HG02588 (cell line): ENCODE data around the gene SOCS7.
"Not testable (repeated sequence)": the region's sequence is repeated elsewhere in the genome, so short reads cannot be mapped to it uniquely, and the experiment has no call there.

ENCODE experiments used
- ATAC-seq: cut with Tn5 transposase; IDR thresholded peaks from one replicate; pipeline ENCODE4 v1.9.1; 2021; ENCODE audit warnings: mild to moderate bottlenecking, moderate library complexity; ENCODE audit not compliant: unreplicated experiment

SOCS7 gene

DNA sequence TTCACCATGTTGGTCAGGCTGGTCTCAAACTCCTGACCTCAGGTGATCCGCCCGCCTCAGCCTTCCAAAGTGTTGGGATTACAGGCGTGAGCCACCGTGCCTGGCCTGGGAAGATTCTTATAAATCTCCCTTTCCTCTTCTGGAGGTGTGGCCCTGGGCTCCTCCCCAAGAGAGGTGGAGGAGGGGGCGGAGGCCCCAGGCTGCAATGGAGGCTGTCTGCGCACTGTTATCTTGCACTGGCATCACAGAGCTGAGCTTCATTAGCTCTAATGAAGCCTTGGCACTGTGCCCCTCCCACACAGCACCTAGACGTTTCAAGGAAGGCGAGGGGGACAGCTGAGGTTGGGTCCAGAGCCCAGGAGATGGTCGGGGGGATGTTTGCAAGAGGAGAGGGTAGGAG lies 84.2 kb downstream of the SOCS7 start:
- ATAC-seq: no peak

DNA sequence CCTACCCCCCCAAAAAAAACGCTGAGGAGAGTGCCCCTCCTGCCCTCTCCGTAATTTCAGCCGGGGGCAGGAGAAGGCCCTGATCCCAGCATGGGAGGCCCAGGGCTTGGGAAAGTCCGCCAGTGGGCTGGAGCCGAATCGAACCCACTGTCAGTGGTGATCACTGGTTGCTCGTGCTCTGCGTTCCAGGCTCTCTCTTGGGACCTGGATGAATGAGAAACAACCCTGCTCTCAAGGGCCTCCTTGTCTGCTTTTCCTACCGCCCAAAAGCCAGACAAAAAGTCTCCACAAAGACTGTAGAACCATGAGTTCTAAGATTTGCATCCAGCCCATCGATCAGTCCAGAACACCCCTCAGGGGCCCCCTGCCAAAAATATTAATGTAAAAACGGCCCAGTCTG lies 84.7 kb downstream of the SOCS7 start:
- no peak for ATAC-seq

DNA sequence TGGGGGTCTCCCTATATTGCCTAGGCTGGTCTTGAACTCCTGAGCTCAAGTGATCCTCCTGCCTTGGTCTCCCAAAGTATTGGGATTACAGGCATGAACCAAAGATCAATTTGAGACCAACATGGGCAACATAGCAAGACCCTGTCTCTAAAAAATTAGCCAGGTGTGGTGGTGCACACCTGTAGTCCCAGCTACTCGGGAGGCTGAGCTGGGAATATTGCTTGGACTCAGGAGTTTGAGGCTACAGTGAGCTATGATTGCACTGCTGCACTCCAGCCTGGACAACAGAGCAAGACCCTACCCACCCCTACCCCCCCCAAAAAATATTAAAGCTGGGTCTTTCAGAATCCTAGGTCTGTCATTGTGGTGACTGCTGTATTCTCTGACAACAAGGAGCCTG lies 85.7 kb downstream of the SOCS7 start:
- not testable (repeated sequence) for ATAC-seq

DNA sequence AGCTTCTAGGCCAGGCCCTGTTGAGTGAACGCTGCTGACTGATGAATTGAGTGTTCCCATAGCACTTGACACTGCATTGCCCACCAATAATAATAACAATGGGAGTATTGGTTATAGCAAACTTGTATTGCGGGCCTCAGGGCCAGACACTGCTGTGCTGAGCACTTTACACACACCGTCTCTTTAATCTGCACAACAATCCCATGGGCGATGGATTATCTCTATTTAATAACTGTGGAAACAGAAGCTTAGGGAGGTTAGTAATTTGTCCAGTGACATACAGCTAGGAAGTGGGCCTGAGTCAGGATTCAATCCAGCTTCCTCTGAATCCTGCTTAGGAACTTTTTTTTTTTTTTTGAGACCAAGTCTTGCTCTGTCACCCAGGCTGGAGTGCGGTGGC lies 87.8 kb downstream of the SOCS7 start:
- no peak for ATAC-seq

DNA sequence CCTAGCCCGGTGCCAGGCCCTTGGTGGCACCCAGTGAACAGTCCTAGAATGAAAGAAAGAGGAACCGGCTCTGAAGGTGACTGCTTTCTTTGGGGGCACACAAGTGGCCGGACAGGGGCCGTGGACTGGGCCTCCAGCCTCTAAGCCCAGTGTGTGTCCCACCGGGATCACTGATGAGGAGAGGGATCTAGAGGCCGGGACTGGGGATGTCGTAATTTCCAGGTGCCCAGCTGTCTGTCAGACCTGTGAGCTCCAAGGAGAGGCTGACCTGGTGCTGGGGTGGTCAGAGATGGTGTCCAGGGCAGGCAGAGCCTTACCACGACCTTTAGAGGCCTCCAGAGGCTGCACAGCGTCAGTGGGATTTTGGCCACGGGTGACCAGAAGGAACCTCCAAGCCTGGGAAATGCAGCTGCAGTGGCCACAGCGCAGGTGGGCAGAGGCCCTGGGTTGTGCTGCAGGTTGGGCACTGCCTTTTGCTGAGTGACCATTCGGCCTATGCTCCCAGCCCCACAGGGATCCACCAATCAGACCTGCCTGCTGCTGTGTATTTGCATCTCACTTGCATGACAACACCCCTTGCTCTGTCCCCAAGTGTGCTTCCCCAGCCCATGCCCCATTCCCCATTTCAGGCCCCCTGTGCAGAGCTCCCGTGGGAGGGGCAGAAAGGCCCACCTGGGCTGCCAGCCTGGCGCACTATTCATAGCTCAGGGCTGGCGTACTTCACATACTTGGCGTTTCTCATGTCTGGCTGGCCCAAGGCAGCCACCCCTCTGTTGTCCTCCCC lies 89.2 kb downstream of the SOCS7 start:
- ATAC-seq: no peak

DNA sequence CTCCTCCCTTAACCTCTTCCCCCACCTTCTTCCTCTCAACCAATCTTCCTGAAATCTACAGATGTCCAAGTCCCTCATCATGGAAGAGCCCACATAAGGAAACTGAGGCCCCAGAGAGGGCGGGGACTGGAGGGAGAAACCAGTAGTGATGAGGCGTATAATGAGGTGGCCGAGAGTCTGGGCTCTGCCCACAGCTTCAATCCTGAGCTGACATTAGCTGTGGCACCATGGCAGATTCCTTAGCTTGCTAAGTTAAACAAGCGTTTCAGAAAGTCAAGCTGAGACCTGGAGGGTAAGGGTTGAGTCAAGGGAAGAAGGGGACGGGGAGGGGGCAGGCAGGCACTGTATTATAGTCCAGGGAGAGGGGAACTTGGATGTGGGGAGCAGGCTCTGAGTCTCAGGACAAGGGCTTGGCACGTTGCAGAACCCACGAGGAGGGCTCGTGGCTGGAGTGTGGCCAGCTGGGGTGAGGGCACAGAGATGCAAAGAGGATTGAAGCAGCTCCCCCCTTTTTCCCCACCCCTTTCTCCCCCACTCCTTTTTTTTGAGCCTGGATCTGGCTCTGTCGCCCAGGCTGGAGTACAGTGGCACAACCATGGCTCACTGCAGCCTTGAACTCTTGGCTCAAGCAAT lies 89.9 kb downstream of the SOCS7 start:
- no peak for ATAC-seq

GRCh38 chr17:38442548-38442947 lies 90.9 kb downstream of the SOCS7 start:
- no peak for ATAC-seq

GRCh38 chr17:38443356-38444031 lies 91.8 kb downstream of the SOCS7 start:
- ATAC-seq: peak; percentile 31

DNA sequence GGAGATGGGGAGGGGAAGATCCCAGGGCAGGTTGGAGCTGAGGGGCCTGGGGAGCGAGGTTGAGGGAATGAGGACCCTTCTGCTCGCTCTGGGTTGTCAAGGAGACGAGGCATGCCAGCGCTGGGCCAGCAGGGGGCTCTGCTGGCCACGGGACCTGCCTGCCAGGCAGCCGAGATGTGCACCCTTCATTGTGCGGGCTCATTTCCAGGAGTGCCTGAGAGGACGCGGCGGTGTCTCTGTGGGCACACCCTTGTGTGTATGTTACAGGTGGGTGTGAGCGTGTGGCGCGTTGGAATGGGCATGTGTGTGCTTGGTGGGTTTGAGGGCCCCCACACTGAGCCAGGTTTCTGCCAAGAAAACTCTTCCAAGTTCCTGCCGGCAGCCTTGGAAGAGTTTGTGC lies 92.5 kb downstream of the SOCS7 start:
- ATAC-seq: peak; percentile 51

DNA sequence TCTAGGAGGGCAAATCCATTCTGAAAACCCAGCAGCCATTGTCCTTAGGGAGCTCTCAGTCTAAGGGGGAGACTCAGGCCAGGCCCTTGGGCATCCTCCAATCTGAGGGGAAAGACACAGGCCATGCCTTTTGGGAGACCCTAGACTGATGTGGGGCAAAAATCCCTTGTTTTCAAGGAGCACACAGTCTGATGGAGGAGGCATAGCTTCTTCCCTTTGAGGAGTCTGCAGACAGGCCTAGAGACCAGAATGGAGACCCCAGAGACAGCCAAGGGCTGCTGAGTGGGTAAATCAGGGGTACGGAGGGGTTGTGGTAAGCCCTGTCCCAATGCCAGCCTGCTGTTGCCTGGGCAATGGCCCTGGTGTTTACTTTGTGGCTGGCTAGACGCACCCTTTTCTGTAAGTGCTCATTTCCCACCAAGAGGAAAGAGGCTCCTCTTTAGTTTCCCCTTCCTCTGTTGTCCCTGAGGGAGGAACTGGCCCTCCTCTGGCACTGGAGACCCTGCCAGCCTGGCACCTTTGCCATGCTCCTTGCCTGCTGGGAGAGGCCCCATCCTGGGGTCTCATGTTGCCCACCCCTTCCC lies 96.0 kb downstream of the SOCS7 start:
- no peak for ATAC-seq

GRCh38 chr17:38448208-38448771 lies 96.6 kb downstream of the SOCS7 start:
- ATAC-seq: no peak

- no peak for ATAC-seq
Measured at GRCh38 chr17:38449364-38449763, 97.7 kb downstream of the SOCS7 start.

GRCh38 chr17:38450557-38451029 lies 98.9 kb downstream of the SOCS7 start:
- no peak for ATAC-seq

DNA sequence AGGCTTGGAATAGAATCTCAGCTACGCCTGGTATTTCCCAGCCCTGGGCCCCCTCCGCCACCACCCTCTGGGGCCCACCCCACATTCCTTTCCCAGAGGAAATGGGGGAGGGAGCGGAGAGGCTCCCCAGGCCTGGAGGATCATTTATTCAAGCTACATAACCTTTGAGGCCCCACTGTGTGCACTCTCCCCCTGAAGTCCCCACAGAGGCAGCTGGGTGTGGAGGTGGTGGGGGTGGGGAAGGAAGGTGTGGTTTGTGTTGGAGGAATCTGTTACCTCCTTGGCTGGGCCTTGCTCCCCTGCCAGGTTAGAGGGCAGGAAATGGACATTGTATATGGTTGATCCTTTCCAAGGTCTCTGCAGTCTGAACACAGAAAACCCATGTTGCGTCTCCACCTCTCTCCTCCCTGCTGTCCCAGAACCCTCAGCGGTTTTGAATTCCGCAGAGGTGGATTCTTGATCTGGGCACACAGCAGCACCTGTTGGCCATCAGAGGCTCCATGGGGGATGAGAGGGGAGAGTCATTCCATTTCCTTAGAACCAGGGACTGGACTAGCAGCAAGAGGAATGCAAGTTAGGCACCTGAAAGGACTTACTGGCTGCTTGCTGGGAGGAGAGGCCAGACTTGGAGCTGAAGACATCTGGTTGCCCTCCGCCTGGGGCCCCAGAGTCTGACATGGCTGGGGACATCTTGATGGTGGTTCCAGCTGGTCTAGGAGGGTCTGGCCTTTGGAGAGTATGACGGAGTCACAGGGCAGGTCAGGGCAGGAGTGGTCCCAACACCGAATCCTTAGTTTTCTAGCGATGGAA lies 99.6 kb downstream of the SOCS7 start:
- ATAC-seq: no peak

GRCh38 chr17:38451840-38452529 lies 100.3 kb downstream of the SOCS7 start:
- no peak for ATAC-seq

DNA sequence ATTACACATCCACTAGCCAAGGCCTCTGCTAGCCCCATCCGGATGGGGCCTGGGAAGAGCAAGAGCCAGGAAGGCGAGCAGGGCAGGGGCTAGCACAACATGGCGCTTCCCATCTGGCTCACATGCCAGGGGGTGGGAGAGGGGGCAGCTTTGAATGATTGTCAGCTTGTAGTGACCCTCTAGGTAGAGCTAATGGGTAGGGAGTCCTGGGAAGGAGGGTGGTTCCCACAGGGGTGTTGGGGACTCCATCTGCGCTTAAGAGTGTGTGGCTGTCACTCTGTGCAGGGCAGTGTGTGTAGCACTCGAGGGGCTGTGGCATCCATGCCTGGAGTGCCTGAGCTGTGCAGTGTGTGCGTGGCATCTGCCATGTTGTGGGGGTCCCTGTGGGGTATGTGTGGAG lies 101.1 kb downstream of the SOCS7 start:
- no peak for ATAC-seq

GRCh38 chr17:38453951-38454421 lies 102.3 kb downstream of the SOCS7 start:
- no peak for ATAC-seq

DNA sequence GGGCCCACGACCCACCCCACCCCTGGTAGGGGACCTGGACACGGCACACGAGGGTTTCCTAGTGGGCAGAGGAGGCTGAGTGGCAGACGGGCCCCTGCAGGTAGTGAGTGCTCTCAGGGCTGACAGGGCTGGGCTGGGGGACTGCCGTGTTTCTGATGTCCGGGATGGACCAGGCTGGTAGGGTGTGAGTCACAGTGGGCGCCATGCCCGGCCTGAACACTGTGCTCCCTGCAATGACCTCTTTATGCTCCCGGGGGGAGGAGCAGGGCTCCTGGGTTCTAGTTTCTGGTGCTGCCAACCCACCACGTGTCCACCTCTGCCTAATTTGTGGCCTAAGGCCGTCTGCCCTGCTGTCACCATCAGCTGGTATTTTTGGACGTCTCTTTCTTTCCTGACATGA lies 102.9 kb downstream of the SOCS7 start:
- no peak for ATAC-seq
